ENCODE measurements around the gene CFAP92.

Gene CFAP92

GRCh38 chr3:128965280-128965679 is 28.6 kb downstream of the CFAP92 start:
- Mint-ChIP-seq H3K36me3 (no peaks in the 10 kb centered on the region), H3K4me1 (ENCODE audit: low read depth) (peaks cover 3% of the 10 kb centered on the region), H3K4me3 (no peak overlapping the region), H3K27ac (no peak overlapping the region), H3K27me3 (no peaks in the 10 kb centered on the region), H3K9me3 (ENCODE audit: low read depth) (no peaks in the 10 kb centered on the region)

GRCh38 chr3:128956440-128956839 is 37.4 kb downstream of the CFAP92 start:
- no peaks in the 10 kb centered on the region for H3K4me1 Mint-ChIP-seq (ENCODE audit: low read depth)
- peaks cover 3% of the 10 kb centered on the region for H3K36me3 Mint-ChIP-seq
- H3K27me3 Mint-ChIP-seq, result no peaks in the 10 kb centered on the region
- no peak overlapping the region for H3K4me3 Mint-ChIP-seq
- H3K27ac Mint-ChIP-seq, result no peak overlapping the region
- H3K9me3 Mint-ChIP-seq (ENCODE audit: low read depth), result peaks cover 4% of the 10 kb centered on the region

GRCh38 chr3:128950223-128950938 is 43.5 kb downstream of the CFAP92 start:
- Mint-ChIP-seq H3K27me3 (no peaks in the 10 kb centered on the region), H3K9me3 (ENCODE audit: low read depth) (no peaks in the 10 kb centered on the region), H3K27ac (no peak overlapping the region), H3K4me1 (ENCODE audit: low read depth) (no peaks in the 10 kb centered on the region), H3K36me3 (no peaks in the 10 kb centered on the region), H3K4me3 (no peak overlapping the region)

- Mint-ChIP-seq H3K9me3 (ENCODE audit: low read depth) (no peaks in the 10 kb centered on the region), H3K4me3 (no peak overlapping the region), H3K36me3 (no peaks in the 10 kb centered on the region), H3K27me3 (no peaks in the 10 kb centered on the region), H3K27ac (no peak overlapping the region), H3K4me1 (ENCODE audit: low read depth) (no peaks in the 10 kb centered on the region)
Observed at GRCh38 chr3:128949158-128949557, 44.7 kb downstream of the CFAP92 start.

GRCh38 chr3:128946411-128946810 is 47.5 kb downstream of the CFAP92 start:
- H3K27me3 Mint-ChIP-seq, result no peaks in the 10 kb centered on the region
- H3K27ac Mint-ChIP-seq, result no peak overlapping the region
- no peak overlapping the region for H3K4me3 Mint-ChIP-seq
- no peaks in the 10 kb centered on the region for H3K36me3 Mint-ChIP-seq
- no peaks in the 10 kb centered on the region for H3K9me3 Mint-ChIP-seq (ENCODE audit: low read depth)
- H3K4me1 Mint-ChIP-seq (ENCODE audit: low read depth), result no peaks in the 10 kb centered on the region

GRCh38 chr3:128945878-128946175 is 48.0 kb downstream of the CFAP92 start:
- no peaks in the 10 kb centered on the region for H3K36me3 Mint-ChIP-seq
- no peaks in the 10 kb centered on the region for H3K4me1 Mint-ChIP-seq (ENCODE audit: low read depth)
- no peak overlapping the region for H3K27ac Mint-ChIP-seq
- H3K4me3 Mint-ChIP-seq, result no peak overlapping the region
- H3K9me3 Mint-ChIP-seq (ENCODE audit: low read depth), result no peaks in the 10 kb centered on the region
- H3K27me3 Mint-ChIP-seq, result no peaks in the 10 kb centered on the region

GRCh38 chr3:128945041-128945877 is 48.6 kb downstream of the CFAP92 start:
- no peak overlapping the region for H3K27ac Mint-ChIP-seq
- H3K4me3 Mint-ChIP-seq, result no peak overlapping the region
- no peaks in the 10 kb centered on the region for H3K36me3 Mint-ChIP-seq
- peaks cover 2% of the 10 kb centered on the region for H3K27me3 Mint-ChIP-seq
- H3K4me1 Mint-ChIP-seq (ENCODE audit: low read depth), result no peaks in the 10 kb centered on the region
- no peaks in the 10 kb centered on the region for H3K9me3 Mint-ChIP-seq (ENCODE audit: low read depth)

GRCh38 chr3:128942161-128942952 is 51.5 kb downstream of the CFAP92 start:
- Mint-ChIP-seq H3K36me3 (no peaks in the 10 kb centered on the region), H3K4me1 (ENCODE audit: low read depth) (no peaks in the 10 kb centered on the region), H3K27ac (no peak overlapping the region), H3K9me3 (ENCODE audit: low read depth) (no peaks in the 10 kb centered on the region), H3K4me3 (no peak overlapping the region), H3K27me3 (peaks cover 3% of the 10 kb centered on the region)

- Mint-ChIP-seq H3K4me1 (ENCODE audit: low read depth) (no peaks in the 10 kb centered on the region), H3K27ac (no peak overlapping the region), H3K4me3 (no peak overlapping the region), H3K9me3 (ENCODE audit: low read depth) (no peaks in the 10 kb centered on the region), H3K27me3 (peaks cover 3% of the 10 kb centered on the region), H3K36me3 (no peaks in the 10 kb centered on the region)
Observed at GRCh38 chr3:128940252-128940651, 53.6 kb downstream of the CFAP92 start.

GRCh38 chr3:128936341-128936740 is 57.5 kb downstream of the CFAP92 start:
- no peak overlapping the region for H3K27ac Mint-ChIP-seq
- H3K36me3 Mint-ChIP-seq, result no peaks in the 10 kb centered on the region
- H3K4me3 Mint-ChIP-seq, result no peak overlapping the region
- no peaks in the 10 kb centered on the region for H3K9me3 Mint-ChIP-seq (ENCODE audit: low read depth)
- peaks cover 3% of the 10 kb centered on the region for H3K27me3 Mint-ChIP-seq
- H3K4me1 Mint-ChIP-seq (ENCODE audit: low read depth), result no peaks in the 10 kb centered on the region

- Mint-ChIP-seq H3K27ac (no peak overlapping the region), H3K4me3 (no peak overlapping the region), H3K27me3 (peaks cover 3% of the 10 kb centered on the region), H3K9me3 (ENCODE audit: low read depth) (no peaks in the 10 kb centered on the region), H3K36me3 (no peaks in the 10 kb centered on the region), H3K4me1 (ENCODE audit: low read depth) (no peaks in the 10 kb centered on the region)
Observed at GRCh38 chr3:128935922-128936321, 58.0 kb downstream of the CFAP92 start.

- no peaks in the 10 kb centered on the region for H3K9me3 Mint-ChIP-seq (ENCODE audit: low read depth)
- H3K36me3 Mint-ChIP-seq, result no peaks in the 10 kb centered on the region
- no peak overlapping the region for H3K27ac Mint-ChIP-seq
- H3K4me1 Mint-ChIP-seq (ENCODE audit: low read depth), result no peaks in the 10 kb centered on the region
- H3K4me3 Mint-ChIP-seq, result no peak overlapping the region
- no peaks in the 10 kb centered on the region for H3K27me3 Mint-ChIP-seq
Observed at GRCh38 chr3:128933922-128934253, 60.0 kb downstream of the CFAP92 start.

- Mint-ChIP-seq H3K4me1 (ENCODE audit: low read depth) (no peaks in the 10 kb centered on the region), H3K36me3 (no peaks in the 10 kb centered on the region), H3K27ac (no peak overlapping the region), H3K4me3 (no peak overlapping the region), H3K9me3 (ENCODE audit: low read depth) (no peaks in the 10 kb centered on the region), H3K27me3 (no peaks in the 10 kb centered on the region)
Observed at GRCh38 chr3:128933213-128933921, 60.5 kb downstream of the CFAP92 start.

GRCh38 chr3:128932516-128933212 is 61.2 kb downstream of the CFAP92 start:
- Mint-ChIP-seq H3K4me3 (no peak overlapping the region), H3K27me3 (no peaks in the 10 kb centered on the region), H3K9me3 (ENCODE audit: low read depth) (no peaks in the 10 kb centered on the region), H3K36me3 (no peaks in the 10 kb centered on the region), H3K27ac (no peak overlapping the region), H3K4me1 (ENCODE audit: low read depth) (no peaks in the 10 kb centered on the region)
